Measurements from ENCODE around the gene ST8SIA1.

ST8SIA1 gene

GRCh38 chr12:22231078-22231477 is 103.4 kb downstream of the ST8SIA1 start:
- DNase-seq, result no peak

GRCh38 chr12:22230280-22230794 is 104.2 kb downstream of the ST8SIA1 start:
- no peak for DNase-seq

- DNase-seq, result no peak
These were observed 104.7 kb downstream of the ST8SIA1 start for GRCh38 chr12:22229652-22230279.

GRCh38 chr12:22228022-22228875 is 106.3 kb downstream of the ST8SIA1 start:
- no peak for DNase-seq

- no peak for DNase-seq
These were observed 111.2 kb downstream of the ST8SIA1 start for GRCh38 chr12:22223356-22223755.

- DNase-seq, result no peak
These were observed 117.0 kb downstream of the ST8SIA1 start for GRCh38 chr12:22217556-22217955.

GRCh38 chr12:22215467-22216253 is 118.8 kb downstream of the ST8SIA1 start:
- DNase-seq, result no peak

GRCh38 chr12:22211128-22211527 is 123.4 kb downstream of the ST8SIA1 start:
- DNase-seq, result no peak

- no peak for DNase-seq
These were observed 125.1 kb downstream of the ST8SIA1 start for GRCh38 chr12:22209422-22209821.

- no peak for DNase-seq
These were observed 128.3 kb downstream of the ST8SIA1 start for GRCh38 chr12:22206111-22206728.

GRCh38 chr12:22204391-22204790 is 130.1 kb downstream of the ST8SIA1 start:
- DNase-seq, result no peak

- no peak for DNase-seq
These were observed 131.7 kb downstream of the ST8SIA1 start for GRCh38 chr12:22202847-22203246.

- no peak for DNase-seq
These were observed 133.4 kb downstream of the ST8SIA1 start for GRCh38 chr12:22201101-22201500.

GRCh38 chr12:22196236-22196635 is 138.3 kb downstream of the ST8SIA1 start:
- no peak for DNase-seq

GRCh38 chr12:22190969-22191368 is 143.5 kb downstream of the ST8SIA1 start:
- no peak for DNase-seq

- DNase-seq, result no peak
These were observed 146.1 kb downstream of the ST8SIA1 start for GRCh38 chr12:22188431-22188830.

- DNase-seq, result no peak
These were observed 153.8 kb downstream of the ST8SIA1 start for GRCh38 chr12:22180705-22181104.

GRCh38 chr12:22173177-22173576 is 161.3 kb downstream of the ST8SIA1 start:
- no peak for DNase-seq

- no peak for DNase-seq
These were observed 162.0 kb downstream of the ST8SIA1 start for GRCh38 chr12:22172501-22172900.

- no peak for DNase-seq
These were observed 165.1 kb downstream of the ST8SIA1 start for GRCh38 chr12:22169376-22169775.

- DNase-seq, result no peak
These were observed 170.4 kb downstream of the ST8SIA1 start for GRCh38 chr12:22164139-22164538.

GRCh38 chr12:22163594-22163993 is 170.9 kb downstream of the ST8SIA1 start:
- DNase-seq, result no peak

All from activated gamma-delta T cell (primary cell).